GM12801 (cell line): ENCODE data around the gene RALGDS.

Experiments used
- CTCF ChIP-seq: IDR thresholded peaks from one replicate; pipeline ENCODE4 v1.5.1; 2011; ENCODE audit warnings: control low read depth; ENCODE audit not compliant: insufficient read length; ENCODE audit errors: extremely low read depth

The RALGDS gene

GRCh38 chr9:133135146-133135745 is 14.2 kb upstream of the RALGDS start:
- TF ChIP-seq CTCF = no peak

- no peak for TF ChIP-seq CTCF
Measured at GRCh38 chr9:133134388-133135145, 13.5 kb upstream of the RALGDS start.

- no peak for TF ChIP-seq CTCF
Measured at GRCh38 chr9:133133681-133134387, 12.8 kb upstream of the RALGDS start.

GRCh38 chr9:133132174-133132573 is 11.1 kb upstream of the RALGDS start:
- no peak for TF ChIP-seq CTCF

GRCh38 chr9:133131506-133131905 is 10.5 kb upstream of the RALGDS start:
- no peak for TF ChIP-seq CTCF

- TF ChIP-seq CTCF = no peak
Measured at GRCh38 chr9:133130685-133131244, 9.7 kb upstream of the RALGDS start.
